ENCODE measurements around the gene DNAJC24. TPM values are rescaled to one million over a fixed set of nuclear protein-coding genes. Genes with fewer than 3 reads are reported as not detected.
"Not testable (repeated sequence)": the region's sequence is repeated elsewhere in the genome, so short reads cannot be mapped to it uniquely, and the experiment has no call there.

DNAJC24 gene
- 13.1 TPM for polyA plus RNA-seq (2013, experiment 1 of 2; ENCODE audit: insufficient read length)
- polyA plus RNA-seq (2013, experiment 2 of 2; ENCODE audit: insufficient read length), result 14.2 TPM

GRCh38 chr11:31369348-31370329, at the start of gene DNAJC24, which contains the start of gene DCDC1:
Gene DNAJC24, plus strand, starts transcription at chr11:31369860. Its CDS starts 889 bp downstream, at chr11:31370749.
Gene DCDC1, minus strand, starts transcription at chr11:31369739. Its CDS starts 41,459 bp downstream, at chr11:31328280.
- DNase-seq, result peak; percentile 90

GRCh38 chr11:31321494-31321893, 48.2 kb upstream of the DNAJC24 start:
- not testable (repeated sequence) for DNase-seq

GRCh38 chr11:31323145-31323544, 46.5 kb upstream of the DNAJC24 start:
- DNase-seq, result no peak

- peak; percentile 58 for DNase-seq
Observed at GRCh38 chr11:31325160-31325559, 44.5 kb upstream of the DNAJC24 start.

- DNase-seq, result no peak
Observed at GRCh38 chr11:31326470-31327148, 43.1 kb upstream of the DNAJC24 start.

- no peak for DNase-seq
Observed at GRCh38 chr11:31327417-31327816, 42.2 kb upstream of the DNAJC24 start.

- DNase-seq, result no peak
Observed at GRCh38 chr11:31328697-31329096, 41.0 kb upstream of the DNAJC24 start.

- no peak for DNase-seq
Observed at GRCh38 chr11:31337806-31338205, 31.9 kb upstream of the DNAJC24 start.

- DNase-seq, result peak; percentile 8
Observed at GRCh38 chr11:31340903-31341572, 28.6 kb upstream of the DNAJC24 start.

- DNase-seq, result no peak
Observed at GRCh38 chr11:31351168-31351567, 18.5 kb upstream of the DNAJC24 start.

- no peak for DNase-seq
Observed at GRCh38 chr11:31355131-31355530, 14.5 kb upstream of the DNAJC24 start.

- DNase-seq, result no peak
Observed at GRCh38 chr11:31355817-31356216, 13.8 kb upstream of the DNAJC24 start.

- DNase-seq, result no peak
Observed at GRCh38 chr11:31361743-31362142, 7.9 kb upstream of the DNAJC24 start.

GRCh38 chr11:31366795-31367194, 2.9 kb upstream of the DNAJC24 start:
- no peak for DNase-seq

GRCh38 chr11:31375879-31376278, 6.2 kb downstream of the DNAJC24 start:
- DNase-seq, result no peak

GRCh38 chr11:31383116-31383515, 13.5 kb downstream of the DNAJC24 start:
- DNase-seq, result no peak

GRCh38 chr11:31387379-31387778, 17.7 kb downstream of the DNAJC24 start:
- no peak for DNase-seq

- peak; percentile 16 for DNase-seq
Observed at GRCh38 chr11:31397239-31397834, 27.7 kb downstream of the DNAJC24 start.

GRCh38 chr11:31404614-31405013, 35.0 kb downstream of the DNAJC24 start:
- no peak for DNase-seq

- DNase-seq, result peak; percentile 18
Observed at GRCh38 chr11:31408201-31408600, 38.5 kb downstream of the DNAJC24 start.

- DNase-seq, result peak; percentile 66
Observed at GRCh38 chr11:31412946-31413345, 43.3 kb downstream of the DNAJC24 start.

- no peak for DNase-seq
Observed at GRCh38 chr11:31414338-31414737, 44.7 kb downstream of the DNAJC24 start.
